LNCAP (cell line): Measurements from ENCODE around the gene SLC25A21.

Experiments
- TF ChIP-seq, protein P1 (sequence below): fragments of 450-650 bp; IDR thresholded peaks from 2 replicates; pipeline ENCODE4 v1.5.1; 2017; ENCODE audit warnings: mild to moderate bottlenecking

SLC25A21 gene

DNA sequence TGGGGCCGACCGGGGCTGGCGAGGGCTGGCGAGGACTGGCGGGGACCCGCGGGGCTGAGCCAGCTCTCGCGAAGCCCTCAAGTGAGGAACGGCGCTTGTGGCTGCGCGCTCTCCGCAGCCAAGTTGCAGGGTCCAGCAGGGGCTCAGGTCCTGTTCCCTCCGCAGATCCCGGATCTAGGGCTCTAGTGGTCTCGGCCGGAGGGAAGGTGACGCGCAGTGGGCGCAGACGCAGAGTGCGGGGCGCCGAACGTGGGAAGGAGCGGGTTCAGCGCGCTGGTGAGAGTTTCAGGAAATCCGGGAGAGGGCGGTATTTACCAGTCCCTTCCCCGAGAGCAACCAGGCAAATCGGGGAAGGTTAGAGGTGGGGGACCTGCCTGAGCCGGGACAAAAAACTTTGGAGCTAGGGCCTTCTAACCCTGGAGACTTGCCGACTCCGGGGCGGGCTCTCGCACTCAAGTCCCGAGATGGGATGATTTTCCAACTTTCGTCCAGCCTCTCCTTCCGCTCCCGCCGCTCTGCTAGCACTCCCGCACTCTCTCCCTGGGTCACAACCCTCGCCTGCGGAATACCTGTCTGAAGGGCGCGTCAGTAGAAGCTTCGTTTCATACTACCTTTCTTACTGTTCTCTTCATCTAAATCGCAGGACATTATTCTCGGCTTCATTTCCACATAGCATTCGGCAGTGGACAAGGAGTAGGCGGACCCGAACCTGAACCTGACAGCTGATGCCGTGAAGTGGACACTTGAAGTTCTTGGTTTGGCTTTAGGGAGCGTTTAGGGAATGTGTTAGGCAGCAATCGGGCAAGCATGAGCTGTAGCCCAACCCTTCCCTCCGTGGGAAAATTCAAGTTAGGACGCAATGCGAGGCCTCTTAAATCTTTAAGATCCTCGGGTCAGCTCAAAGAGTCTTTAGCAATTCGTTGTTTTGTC, 524.3 kb downstream of the SLC25A21 start:
- TF ChIP-seq, protein P1, sequence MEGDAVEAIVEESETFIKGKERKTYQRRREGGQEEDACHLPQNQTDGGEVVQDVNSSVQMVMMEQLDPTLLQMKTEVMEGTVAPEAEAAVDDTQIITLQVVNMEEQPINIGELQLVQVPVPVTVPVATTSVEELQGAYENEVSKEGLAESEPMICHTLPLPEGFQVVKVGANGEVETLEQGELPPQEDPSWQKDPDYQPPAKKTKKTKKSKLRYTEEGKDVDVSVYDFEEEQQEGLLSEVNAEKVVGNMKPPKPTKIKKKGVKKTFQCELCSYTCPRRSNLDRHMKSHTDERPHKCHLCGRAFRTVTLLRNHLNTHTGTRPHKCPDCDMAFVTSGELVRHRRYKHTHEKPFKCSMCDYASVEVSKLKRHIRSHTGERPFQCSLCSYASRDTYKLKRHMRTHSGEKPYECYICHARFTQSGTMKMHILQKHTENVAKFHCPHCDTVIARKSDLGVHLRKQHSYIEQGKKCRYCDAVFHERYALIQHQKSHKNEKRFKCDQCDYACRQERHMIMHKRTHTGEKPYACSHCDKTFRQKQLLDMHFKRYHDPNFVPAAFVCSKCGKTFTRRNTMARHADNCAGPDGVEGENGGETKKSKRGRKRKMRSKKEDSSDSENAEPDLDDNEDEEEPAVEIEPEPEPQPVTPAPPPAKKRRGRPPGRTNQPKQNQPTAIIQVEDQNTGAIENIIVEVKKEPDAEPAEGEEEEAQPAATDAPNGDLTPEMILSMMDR, result peak; percentile 59

DNA sequence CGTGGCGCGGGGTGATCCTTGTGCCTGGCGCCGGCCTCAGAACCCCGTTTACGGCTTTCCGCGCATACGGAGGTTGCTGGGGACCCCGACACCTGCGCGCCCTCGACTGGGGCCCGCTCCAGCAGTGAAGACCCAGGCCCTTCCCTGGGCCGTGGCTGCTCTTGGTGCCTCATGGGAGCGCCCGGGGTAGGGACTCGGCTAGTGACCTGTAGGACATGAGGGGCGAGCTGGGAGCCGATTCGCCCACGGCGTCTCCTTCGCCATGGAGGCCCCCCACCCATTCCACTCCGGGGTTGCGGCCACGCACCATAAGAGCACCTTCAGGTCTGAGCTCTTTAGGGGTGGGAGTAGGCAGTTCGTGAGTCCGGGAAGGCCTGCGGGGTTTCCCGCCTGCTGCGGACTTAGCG, 525.0 kb downstream of the SLC25A21 start:
- TF ChIP-seq, protein P1, result no peak

DNA sequence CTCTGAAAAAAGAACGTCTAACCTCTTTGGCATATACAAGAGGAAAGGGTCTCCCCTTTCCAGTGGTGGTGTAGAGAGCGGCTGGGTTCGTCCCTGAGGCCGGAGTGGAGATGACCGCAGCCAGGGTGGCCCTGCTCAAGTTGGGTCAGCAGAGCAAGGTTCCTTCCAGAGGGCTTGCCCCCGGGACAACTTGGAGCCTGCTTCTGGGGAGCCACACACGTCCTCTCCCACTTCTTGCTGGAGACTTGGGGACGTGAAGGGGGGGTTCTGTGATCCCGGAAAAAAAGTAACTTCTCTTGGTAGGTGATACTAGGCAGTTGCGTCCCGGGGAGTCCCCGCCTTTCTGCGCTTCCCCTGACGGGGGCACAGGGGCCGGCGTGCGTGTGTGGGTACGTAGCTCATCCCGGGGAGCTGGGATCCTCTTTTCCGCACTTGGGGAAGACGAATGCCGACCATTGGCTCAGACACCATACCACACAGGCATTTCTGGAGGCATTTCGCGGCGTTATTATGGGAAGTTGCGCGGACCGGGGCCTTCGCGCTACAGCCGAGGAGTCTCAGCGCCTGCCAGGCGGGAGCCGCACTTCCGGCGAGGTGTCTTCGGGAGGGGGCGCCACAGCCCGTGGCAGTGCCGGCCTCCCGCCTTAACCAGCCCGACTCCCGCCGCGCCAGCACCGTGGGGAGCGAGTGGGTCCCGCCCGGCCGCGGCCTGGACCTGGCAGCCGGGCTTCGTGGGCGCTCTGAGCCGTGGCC, 525.6 kb downstream of the SLC25A21 start:
- TF ChIP-seq, protein P1, result no peak

DNA sequence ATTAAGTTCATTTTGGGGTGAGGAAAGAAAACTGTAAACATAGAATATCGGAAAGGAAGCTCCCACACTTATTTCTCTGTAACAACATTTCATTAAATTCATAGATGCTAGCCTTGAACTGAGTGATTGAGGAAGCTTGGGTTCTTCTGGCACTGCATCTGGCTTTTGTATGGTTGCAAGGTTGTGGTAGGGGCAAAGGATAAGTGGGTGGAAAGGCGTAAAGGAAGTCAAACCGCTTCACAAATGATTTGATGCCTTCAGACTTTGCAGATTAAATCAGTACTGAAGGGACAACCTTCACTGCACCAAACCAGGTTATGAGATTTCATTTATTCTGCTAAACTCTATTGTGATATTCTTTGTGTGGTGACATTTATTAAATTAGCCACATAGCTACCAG, 538.8 kb downstream of the SLC25A21 start:
- TF ChIP-seq, protein P1, result no peak
